HG02938 (cell line): ENCODE measurements around the gene GATD1.

Experiments
- ATAC-seq: cut with Tn5 transposase; IDR thresholded peaks from one replicate; pipeline ENCODE4 v1.9.1; 2021; ENCODE audit warnings: mild to moderate bottlenecking, moderate library complexity; ENCODE audit not compliant: unreplicated experiment

GATD1 gene

GRCh38 chr11:729492-730074 is 47.7 kb downstream of the GATD1 start:
- ATAC-seq, result no peak

DNA sequence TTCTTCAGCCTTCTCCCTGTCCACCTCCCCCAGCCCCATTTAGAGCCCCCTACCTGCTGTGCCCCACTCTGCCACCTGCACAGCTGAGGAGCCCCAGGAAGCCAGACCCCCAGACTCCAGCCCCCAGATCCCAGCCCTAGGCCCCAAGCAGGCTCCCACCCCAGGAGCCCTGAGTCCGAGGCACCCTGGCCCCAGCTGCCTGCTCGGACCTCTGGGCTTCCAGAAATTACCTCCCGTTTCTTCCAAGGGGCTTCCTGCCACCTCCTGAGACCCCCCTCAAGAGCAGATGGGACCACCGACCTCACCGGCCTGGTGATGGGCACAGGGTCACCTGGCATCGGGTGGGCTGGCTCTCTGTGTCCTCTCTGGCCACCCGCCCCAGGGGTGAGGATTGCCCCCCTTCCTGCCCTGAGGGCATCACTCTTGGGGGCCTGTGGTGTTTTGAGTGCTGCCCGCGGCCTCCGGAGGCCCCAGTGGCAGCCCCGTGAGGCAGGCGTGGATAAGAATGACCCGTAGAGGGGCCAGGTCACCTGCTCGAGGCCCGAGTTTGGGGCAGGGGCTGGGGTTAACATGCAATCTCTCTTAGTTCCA is 48.3 kb downstream of the GATD1 start:
- no peak for ATAC-seq

- ATAC-seq, result no peak
Measured at GRCh38 chr11:727859-728748, 49.2 kb downstream of the GATD1 start.

- no peak for ATAC-seq
Measured at GRCh38 chr11:727281-727701, 50.0 kb downstream of the GATD1 start.

GRCh38 chr11:726278-727220 is 50.7 kb downstream of the GATD1 start:
- no peak for ATAC-seq

GRCh38 chr11:725624-726202 is 51.6 kb downstream of the GATD1 start:
- no peak for ATAC-seq

GRCh38 chr11:724778-725386 is 52.4 kb downstream of the GATD1 start:
- ATAC-seq, result no peak

- ATAC-seq, result no peak
Measured at GRCh38 chr11:724049-724777, 53.1 kb downstream of the GATD1 start.

DNA sequence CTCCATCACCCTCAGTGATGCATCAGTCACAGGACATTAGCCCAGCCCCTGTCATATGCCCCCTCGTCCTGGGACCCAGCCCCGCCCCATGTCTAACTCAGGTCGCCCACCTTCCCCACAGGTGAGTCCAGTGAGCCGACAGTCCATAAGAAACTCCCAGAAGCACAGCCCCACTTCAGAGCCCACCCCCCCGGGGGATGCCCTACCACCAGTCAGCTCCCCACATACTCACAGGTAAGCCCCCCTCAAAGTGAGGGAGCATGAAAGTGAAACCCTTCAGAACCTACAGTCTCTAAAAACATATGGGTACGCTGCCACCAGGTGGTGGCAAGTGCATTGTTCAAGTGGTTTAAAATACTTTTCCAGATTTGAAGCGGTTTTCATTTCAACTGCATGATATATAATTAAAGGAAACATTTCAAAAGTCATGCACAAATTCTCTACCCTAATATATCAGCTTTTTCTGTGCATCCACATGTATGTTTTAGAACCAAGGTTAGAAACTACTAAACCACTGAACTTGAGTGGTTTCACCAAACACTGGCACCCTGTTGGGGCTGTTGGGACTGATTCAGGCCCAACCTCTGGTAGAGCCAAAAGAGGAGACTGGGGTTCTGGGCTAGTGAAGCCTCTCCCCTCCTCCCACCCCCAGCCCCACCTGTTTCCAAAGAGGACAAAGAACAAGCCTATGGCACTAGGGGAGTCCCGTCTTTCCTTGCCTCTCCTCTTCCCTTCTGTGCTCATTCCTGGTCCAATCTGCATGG is 54.0 kb downstream of the GATD1 start:
- no peak for ATAC-seq

DNA sequence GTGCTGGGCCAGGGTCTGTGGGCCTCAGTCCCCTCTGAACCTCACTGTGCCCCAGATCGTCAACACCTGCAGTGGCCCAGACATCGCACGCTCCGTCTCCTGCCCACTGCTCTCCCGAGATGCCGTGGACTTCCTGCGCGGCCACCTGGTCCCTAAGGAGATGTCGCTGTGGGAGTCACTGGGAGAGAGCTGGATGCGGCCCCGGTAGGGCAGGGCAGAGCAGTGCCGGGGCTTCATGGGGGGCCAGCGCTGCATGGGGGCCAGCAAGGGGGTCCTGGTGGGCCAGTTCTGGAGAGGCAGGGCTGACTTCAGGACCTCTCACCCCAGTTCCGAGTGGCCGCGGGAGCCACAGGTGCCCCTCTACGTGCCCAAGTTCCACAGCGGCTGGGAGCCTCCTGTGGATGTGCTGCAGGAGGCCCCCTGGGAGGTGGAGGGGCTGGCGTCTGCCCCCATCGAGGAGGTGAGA is 54.9 kb downstream of the GATD1 start:
- no peak for ATAC-seq

DNA sequence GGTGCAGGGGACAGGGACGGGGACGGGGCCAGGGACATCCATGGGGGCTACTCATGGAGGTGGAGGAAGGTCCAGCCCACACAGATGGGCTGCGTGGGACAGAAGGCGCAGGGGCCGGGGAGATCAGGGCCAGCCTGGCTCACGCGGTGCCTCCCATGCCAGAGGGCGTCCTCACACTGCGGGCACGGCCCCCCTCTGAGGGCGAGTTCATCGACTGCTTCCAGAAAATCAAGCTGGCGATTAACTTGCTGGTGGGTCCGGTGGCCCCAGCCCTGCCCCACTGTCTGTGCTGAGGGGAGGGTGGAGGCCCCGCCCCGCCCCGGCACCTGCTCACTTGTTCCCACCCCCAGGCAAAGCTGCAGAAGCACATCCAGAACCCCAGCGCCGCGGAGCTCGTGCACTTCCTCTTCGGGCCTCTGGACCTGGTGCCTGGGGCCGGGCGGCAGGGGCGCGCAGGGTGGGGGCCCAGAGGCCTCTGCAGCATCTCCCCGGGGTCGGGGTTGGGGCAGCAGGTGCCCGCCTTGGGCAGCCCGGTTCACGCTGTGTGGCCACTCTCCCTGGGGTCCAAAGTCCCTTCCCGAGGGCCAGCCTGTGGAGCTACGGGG is 55.4 kb downstream of the GATD1 start:
- ATAC-seq, result no peak

DNA sequence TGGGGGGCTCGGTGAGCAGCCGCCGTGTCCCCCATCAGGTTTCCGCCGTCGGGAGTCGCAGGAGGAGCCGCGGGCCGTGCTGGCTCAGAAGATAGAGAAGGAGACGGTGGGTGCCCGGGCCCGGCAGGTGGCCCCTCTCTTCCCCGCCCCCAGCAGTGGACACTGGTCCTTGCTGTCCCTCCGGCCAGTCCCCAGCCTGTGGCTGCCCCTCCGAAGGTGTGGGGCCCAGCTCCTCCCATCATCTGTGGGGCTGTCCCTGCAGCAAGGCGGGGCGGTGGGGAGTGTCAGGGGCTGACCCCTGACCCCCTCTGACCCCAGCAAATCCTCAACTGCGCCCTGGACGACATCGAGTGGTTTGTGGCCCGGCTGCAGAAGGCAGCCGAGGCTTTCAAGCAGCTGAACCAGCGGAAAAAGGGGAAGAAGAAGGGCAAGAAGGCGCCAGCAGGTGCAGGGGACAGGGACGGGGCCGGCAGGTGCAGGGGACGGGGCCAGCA is 56.0 kb downstream of the GATD1 start:
- ATAC-seq, result no peak

DNA sequence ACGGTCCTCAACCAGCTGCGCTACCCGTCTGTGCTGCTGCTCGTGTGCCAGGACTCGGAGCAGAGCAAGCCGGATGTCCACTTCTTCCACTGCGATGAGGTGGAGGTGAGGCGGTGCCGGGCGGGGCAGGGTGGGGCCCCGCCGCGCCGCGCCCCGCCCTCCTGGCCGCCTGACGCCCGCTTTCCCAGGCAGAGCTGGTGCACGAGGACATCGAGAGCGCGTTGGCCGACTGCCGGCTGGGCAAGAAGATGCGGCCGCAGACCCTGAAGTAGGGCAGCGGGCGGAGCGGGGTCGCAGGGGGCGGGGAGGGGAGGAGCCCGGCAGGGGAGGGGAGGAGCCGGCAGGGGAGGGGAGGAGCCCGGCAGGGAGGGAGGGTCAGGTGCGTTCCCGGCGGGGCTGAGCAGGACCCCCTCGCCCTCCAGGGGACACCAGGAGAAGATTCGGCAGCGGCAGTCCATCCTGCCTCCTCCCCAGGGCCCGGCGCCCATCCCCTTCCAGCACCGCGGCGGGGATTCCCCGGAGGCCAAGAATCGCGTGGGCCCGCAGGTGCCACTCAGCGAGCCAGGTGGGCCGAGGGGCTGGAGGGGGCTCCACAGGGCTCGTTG is 56.5 kb downstream of the GATD1 start:
- ATAC-seq, result no peak

DNA sequence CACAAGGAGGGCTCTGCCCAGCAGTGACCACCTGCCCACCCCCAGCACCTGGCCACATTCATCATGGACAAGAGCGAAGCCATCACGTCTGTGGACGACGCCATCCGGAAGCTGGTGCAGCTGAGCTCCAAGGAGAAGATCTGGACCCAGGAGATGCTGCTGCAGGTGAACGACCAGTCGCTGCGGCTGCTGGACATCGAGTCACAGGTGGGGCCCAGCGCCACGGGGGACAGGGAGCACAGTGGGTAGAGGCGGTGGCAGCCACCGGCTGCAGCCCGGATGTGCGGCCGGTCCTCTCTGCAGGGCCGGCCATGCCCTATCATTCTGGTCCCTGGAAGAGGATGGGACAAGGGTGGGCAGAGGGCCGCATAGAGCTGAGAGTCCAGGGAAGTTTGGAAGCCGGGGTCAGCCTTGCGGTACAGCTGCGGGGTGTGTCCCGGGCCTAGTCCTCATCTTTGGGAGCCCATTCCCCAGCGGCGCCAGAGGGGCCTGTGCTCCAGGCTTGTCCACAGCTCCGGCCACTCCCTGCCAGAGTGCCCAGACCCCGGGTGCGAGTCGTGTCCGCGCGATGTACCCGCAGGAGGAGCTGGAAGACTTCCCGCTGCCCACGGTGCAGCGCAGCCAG is 57.2 kb downstream of the GATD1 start:
- ATAC-seq, result no peak

DNA sequence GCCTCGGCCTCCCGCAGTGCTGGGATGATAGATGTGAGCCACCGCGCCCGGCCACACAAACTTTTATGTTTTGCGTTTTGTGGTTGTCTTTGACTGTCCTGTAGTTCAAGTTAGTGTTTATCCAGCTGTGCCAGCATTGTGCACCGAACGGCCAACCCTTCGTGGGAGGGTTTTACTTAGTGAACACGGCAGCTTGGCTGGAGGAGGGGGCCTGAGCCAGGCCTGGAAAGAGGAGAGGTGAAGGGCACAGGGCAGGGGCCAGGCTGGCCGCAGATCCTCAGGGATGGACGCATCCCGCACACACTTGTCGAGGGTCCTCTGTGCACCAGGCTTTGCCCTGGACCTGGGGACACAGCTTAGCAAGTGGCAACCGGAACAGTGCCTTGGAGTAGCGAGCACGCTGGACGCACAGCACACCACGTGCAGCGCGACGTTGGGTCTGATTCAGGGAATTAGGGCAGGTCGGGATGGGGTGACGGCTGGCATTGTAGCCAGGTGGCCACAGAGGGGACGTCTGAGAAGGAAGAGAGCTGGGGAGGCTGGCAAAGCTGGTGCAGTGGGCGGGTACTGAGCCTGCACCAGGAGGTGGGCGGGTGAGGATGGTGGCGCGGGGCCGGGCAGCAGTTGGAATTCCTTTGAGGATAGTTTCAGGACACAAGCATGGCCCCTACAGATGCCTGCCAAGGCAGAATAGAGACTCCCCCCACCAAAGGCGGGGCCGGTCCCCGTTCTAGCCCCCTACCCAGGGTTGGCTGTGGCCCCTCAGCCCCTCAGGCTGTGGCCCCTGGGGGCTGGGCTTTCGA is 57.9 kb downstream of the GATD1 start:
- no peak for ATAC-seq
